Measurements from ENCODE around the gene RPL7A.
"Not testable (repeated sequence)": the region's sequence is repeated elsewhere in the genome, so short reads cannot be mapped to it uniquely, and the experiment has no call there.

Gene RPL7A

GRCh38 chr9:133321411-133321935, 26.5 kb upstream of the RPL7A start:
- no peak for TF ChIP-seq CTCF (conservative IDR thresholded peaks at IDR 0.05; ENCODE audit: control insufficient read depth, insufficient read depth, low read depth, low read length)
- H3K4me3 ChIP-seq (ENCODE audit: control insufficient read depth, low read depth, low read length): no peak overlapping the region
- DNase-seq (ENCODE audit: low read depth): no peak

GRCh38 chr9:133322701-133323100, 25.3 kb upstream of the RPL7A start:
- no peak overlapping the region for H3K4me3 ChIP-seq (ENCODE audit: control insufficient read depth, low read depth, low read length)
- TF ChIP-seq CTCF (conservative IDR thresholded peaks at IDR 0.05; ENCODE audit: control insufficient read depth, insufficient read depth, low read depth, low read length): no peak
- DNase-seq (ENCODE audit: low read depth): no peak

- no peak overlapping the region for H3K4me3 ChIP-seq (ENCODE audit: control insufficient read depth, low read depth, low read length)
- no peak for DNase-seq (ENCODE audit: low read depth)
- TF ChIP-seq CTCF (conservative IDR thresholded peaks at IDR 0.05; ENCODE audit: control insufficient read depth, insufficient read depth, low read depth, low read length): no peak
These were observed 24.8 kb upstream of the RPL7A start for GRCh38 chr9:133323211-133323610.

GRCh38 chr9:133323991-133324703, 23.9 kb upstream of the RPL7A start:
- no peak overlapping the region for H3K4me3 ChIP-seq (ENCODE audit: control insufficient read depth, low read depth, low read length)
- no peak for DNase-seq (ENCODE audit: low read depth)
- TF ChIP-seq CTCF (conservative IDR thresholded peaks at IDR 0.05; ENCODE audit: control insufficient read depth, insufficient read depth, low read depth, low read length): no peak

- H3K4me3 ChIP-seq (ENCODE audit: control insufficient read depth, low read depth, low read length); DNase-seq (ENCODE audit: low read depth): not testable (repeated sequence)
These were observed 21.0 kb upstream of the RPL7A start for GRCh38 chr9:133327021-133327420.

GRCh38 chr9:133327834-133328484, 20.1 kb upstream of the RPL7A start:
- no peak overlapping the region for H3K4me3 ChIP-seq (ENCODE audit: control insufficient read depth, low read depth, low read length)
- no peak for TF ChIP-seq CTCF (conservative IDR thresholded peaks at IDR 0.05; ENCODE audit: control insufficient read depth, insufficient read depth, low read depth, low read length)
- no peak for DNase-seq (ENCODE audit: low read depth)

Data from fibroblast of mammary gland (primary cell).